Smooth muscle cell (in vitro differentiated cells): ENCODE measurements around the gene UBE2J1. TPM values are rescaled to one million over a fixed set of nuclear protein-coding genes. Genes with fewer than 3 reads are reported as not detected.

Source experiments
- DNase-seq: peaks from one replicate; lab custom pipeline; 2025; ENCODE audit not compliant: unreplicated experiment; lab: John Stamatoyannopoulos, UW
- H2AFZ ChIP-seq: fragments of 200-600 bp; sonication (generic); 2 replicates; pipeline ENCODE4 v1.6.0; 2016; ENCODE audit warnings: antibody characterized with exemption, low read depth, mild to moderate bottlenecking
- H3F3A ChIP-seq: fragments of 200-600 bp; sonication (generic); 2 replicates; pipeline ENCODE4 v1.6.0; 2017; ENCODE audit warnings: antibody characterized with exemption, low read depth
- H3K27ac ChIP-seq: fragments of 200-600 bp; sonication (generic); 2 replicates; pipeline ENCODE4 v1.5.1; 2016; ENCODE audit warnings: low read depth, mild to moderate bottlenecking
- H3K27me3 ChIP-seq: fragments of 200-600 bp; sonication (generic); 2 replicates; pipeline ENCODE4 v1.6.1; 2016; ENCODE audit warnings: low read depth, mild to moderate bottlenecking
- H3K36me3 ChIP-seq: fragments of 200-600 bp; sonication (generic); 2 replicates; pipeline ENCODE4 v1.5.1; 2016; ENCODE audit warnings: low read depth
- H3K4me1 ChIP-seq: fragments of 200-600 bp; sonication (generic); 2 replicates; pipeline ENCODE4 v1.5.1; 2016; ENCODE audit warnings: low read depth
- H3K4me2 ChIP-seq: fragments of 200-600 bp; sonication (generic); 2 replicates; pipeline ENCODE4 v1.6.0; 2016; ENCODE audit warnings: mild to moderate bottlenecking
- H3K4me3 ChIP-seq: fragments of 200-600 bp; sonication (generic); 2 replicates; pipeline ENCODE4 v1.5.1; 2016; ENCODE audit warnings: mild to moderate bottlenecking
- H3K79me2 ChIP-seq: fragments of 200-600 bp; sonication (generic); 2 replicates; pipeline ENCODE4 v1.6.0; 2016; ENCODE audit warnings: low read depth, mild to moderate bottlenecking
- H3K9ac ChIP-seq: fragments of 200-600 bp; sonication (generic); 2 replicates; pipeline ENCODE4 v1.6.0; 2016; ENCODE audit warnings: low read depth
- H3K9me3 ChIP-seq: fragments of 200-600 bp; sonication (generic); replicated peaks from 2 replicates; pipeline ENCODE4 v1.5.1; 2016; ENCODE audit warnings: low read depth
- H4K20me1 ChIP-seq: fragments of 200-600 bp; sonication (generic); 2 replicates; pipeline ENCODE4 v1.6.0; 2016; ENCODE audit warnings: low read depth
- CTCF ChIP-seq: fragments of 200-600 bp; sonication (generic); IDR thresholded peaks from 2 replicates; pipeline ENCODE4 v1.5.1; 2017; ENCODE audit warnings: borderline replicate concordance, mild to moderate bottlenecking, antibody characterized with exemption; ENCODE audit not compliant: insufficient read depth, poor library complexity, severe bottlenecking
- WGBS: methylation state at CpG from one replicate; pipeline ENCODE4 v1.1.7; 2016; ENCODE audit warnings: low lambda C conversion rate; 5-methylcytosine and 5-hydroxymethylcytosine counted together
- polyA plus RNA-seq: library from polyadenylated mRNA; unstranded; fragments of >200 nt; fragmentation: Nextera tagmentation; extraction: Ambion mirVana; gene quantifications from 2 replicates; pipeline ENCODE4 v1.2.1, GENCODE V29; 2016
- total RNA-seq: library from RNA; depleted of rRNA; stranded (reverse); fragments of >200 nt; gene quantifications from 2 replicates; pipeline ENCODE4 v1.2.3, GENCODE V29; 2014

UBE2J1 gene
- total and polyA plus RNA-seq, 2 experiments from 2014 or later, result 65.7 to 130 TPM

GRCh38 chr6:89351671-89352277 is 748 bp downstream of the UBE2J1 start:
- Histone ChIP-seq H3K4me3 (peak overlapping the region; percentile 97), H3K79me2 (peaks cover 58% of the 10 kb centered on the region), H3K27me3 (no peaks in the 10 kb centered on the region), H4K20me1 (peaks cover 53% of the 10 kb centered on the region), H3K36me3 (no peaks in the 10 kb centered on the region), H3K9me3 (no peaks in the 10 kb centered on the region), H3K4me1 (peaks cover 39% of the 10 kb centered on the region), H3F3A (no peaks in the 10 kb centered on the region), H3K27ac (peak overlapping the region; percentile 99), H3K4me2 (peak overlapping the region; percentile 90), H3K9ac (peak overlapping the region; percentile 99), H2AFZ (no peak overlapping the region)
- WGBS, result 2% methylated on average over 12 of the region's 12 CpGs
- DNase-seq, result no peak
- TF ChIP-seq CTCF, result no peak

- no peak for DNase-seq
- peaks cover 71% of the 10 kb centered on the region for H3K79me2 ChIP-seq
- peak overlapping the region; percentile 97 for H3K4me3 ChIP-seq
- no peaks in the 10 kb centered on the region for H3K36me3 ChIP-seq
- no peak overlapping the region for H2AFZ ChIP-seq
- no peaks in the 10 kb centered on the region for H3F3A ChIP-seq
- peaks cover 67% of the 10 kb centered on the region for H4K20me1 ChIP-seq
- H3K27me3 ChIP-seq, result no peaks in the 10 kb centered on the region
- peak overlapping the region; percentile 99 for H3K27ac ChIP-seq
- peak overlapping the region; percentile 99 for H3K9ac ChIP-seq
- no peaks in the 10 kb centered on the region for H3K9me3 ChIP-seq
- H3K4me2 ChIP-seq, result peak overlapping the region; percentile 90
- no peak for TF ChIP-seq CTCF
- 53% methylated on average over 4 of the region's 4 CpGs for WGBS
- peaks cover 44% of the 10 kb centered on the region for H3K4me1 ChIP-seq
These were observed 2.1 kb downstream of the UBE2J1 start for GRCh38 chr6:89350281-89350966.

GRCh38 chr6:89348372-89348771 is 4.2 kb downstream of the UBE2J1 start:
- Histone ChIP-seq H3K79me2 (peaks cover 92% of the 10 kb centered on the region), H2AFZ (no peak overlapping the region), H3K4me1 (peaks cover 33% of the 10 kb centered on the region), H3K4me3 (no peak overlapping the region), H3K36me3 (no peaks in the 10 kb centered on the region), H3K27me3 (no peaks in the 10 kb centered on the region), H4K20me1 (peaks cover 87% of the 10 kb centered on the region), H3K4me2 (peak overlapping the region; percentile 90), H3K9me3 (no peaks in the 10 kb centered on the region), H3K9ac (peak overlapping the region; percentile 22), H3K27ac (peak overlapping the region; percentile 99), H3F3A (no peaks in the 10 kb centered on the region)
- DNase-seq, result no peak
- no peak for TF ChIP-seq CTCF
- 57% methylated on average over 1 of the region's 1 CpG for WGBS
